Hindlimb muscle (tissue), 1 donor: ENCODE data around the gene FRMD1. TPM values are rescaled to one million over a fixed set of nuclear protein-coding genes. Genes with fewer than 3 reads are reported as not detected.

Experiments
- DNase-seq: peaks from one replicate; pipeline ENCODE4 v3.0.0-alpha.2; 2013
- polyA plus RNA-seq: library from polyadenylated mRNA; unstranded; fragments of 120-200 nt; gene quantifications from one replicate; pipeline ENCODE4 v1.2.1, GENCODE V29; 2013; ENCODE audit not compliant: insufficient read length

FRMD1 gene
- 1.3 TPM for polyA plus RNA-seq

- no peak for DNase-seq
Measured at GRCh38 chr6:168078943-168079405, at the start of gene FRMD1. Gene FRMD1, minus strand, starts transcription at chr6:168079212. Its CDS starts 118 bp downstream, at chr6:168079094.

GRCh38 chr6:168128006-168128630 lies 49.1 kb upstream of the FRMD1 start:
- no peak for DNase-seq

- no peak for DNase-seq
Measured at GRCh38 chr6:168127384-168127868, 48.4 kb upstream of the FRMD1 start.

- DNase-seq: no peak
Measured at GRCh38 chr6:168126566-168127383, 47.8 kb upstream of the FRMD1 start.

GRCh38 chr6:168125429-168126001 lies 46.5 kb upstream of the FRMD1 start:
- DNase-seq: no peak

GRCh38 chr6:168124921-168125320 lies 45.9 kb upstream of the FRMD1 start:
- no peak for DNase-seq

- DNase-seq: no peak
Measured at GRCh38 chr6:168124158-168124557, 45.1 kb upstream of the FRMD1 start.

GRCh38 chr6:168123165-168123911 lies 44.3 kb upstream of the FRMD1 start:
- DNase-seq: no peak

GRCh38 chr6:168122521-168122920 lies 43.5 kb upstream of the FRMD1 start:
- DNase-seq: no peak

- no peak for DNase-seq
Measured at GRCh38 chr6:168122011-168122410, 43.0 kb upstream of the FRMD1 start.

GRCh38 chr6:168121303-168121665 lies 42.3 kb upstream of the FRMD1 start:
- DNase-seq: no peak

GRCh38 chr6:168120390-168121302 lies 41.6 kb upstream of the FRMD1 start:
- DNase-seq: no peak

- no peak for DNase-seq
Measured at GRCh38 chr6:168119539-168119938, 40.5 kb upstream of the FRMD1 start.

GRCh38 chr6:168118935-168119334 lies 39.9 kb upstream of the FRMD1 start:
- no peak for DNase-seq

- no peak for DNase-seq
Measured at GRCh38 chr6:168117942-168118341, 38.9 kb upstream of the FRMD1 start.

- DNase-seq: no peak
Measured at GRCh38 chr6:168116975-168117899, 38.2 kb upstream of the FRMD1 start.

GRCh38 chr6:168116438-168116974 lies 37.5 kb upstream of the FRMD1 start:
- no peak for DNase-seq

GRCh38 chr6:168115748-168116437 lies 36.9 kb upstream of the FRMD1 start:
- DNase-seq: no peak

GRCh38 chr6:168113226-168113625 lies 34.2 kb upstream of the FRMD1 start:
- DNase-seq: no peak

- DNase-seq: no peak
Measured at GRCh38 chr6:168111911-168112310, 32.9 kb upstream of the FRMD1 start.
